IPS-15b (cell line): Measurements from ENCODE around the gene COL5A2.

Experiments
- H3K27me3 ChIP-seq: one replicate; pipeline ENCODE4 v1.6.1; 2013; ENCODE audit warnings: low read length; ENCODE audit not compliant: control insufficient read depth, insufficient read depth
- H3K36me3 ChIP-seq: one replicate; pipeline ENCODE4 v1.6.1; 2013; ENCODE audit warnings: low read length; ENCODE audit not compliant: control insufficient read depth, insufficient read depth
- H3K4me1 ChIP-seq: one replicate; pipeline ENCODE4 v1.6.1; 2013; ENCODE audit warnings: mild to moderate bottlenecking, low read length; ENCODE audit not compliant: control insufficient read depth, insufficient read depth
- H3K4me3 ChIP-seq: one replicate; pipeline ENCODE4 v1.5.1; 2013; ENCODE audit warnings: low read depth, low read length
- H3K9ac ChIP-seq: one replicate; pipeline ENCODE4 v1.6.1; 2013; ENCODE audit warnings: low read depth, mild to moderate bottlenecking, low read length
- H3K9me3 ChIP-seq: one replicate; pipeline ENCODE4 v1.6.1; 2013; ENCODE audit warnings: mild to moderate bottlenecking, low read length; ENCODE audit not compliant: control insufficient read depth, insufficient read depth

The COL5A2 gene

DNA sequence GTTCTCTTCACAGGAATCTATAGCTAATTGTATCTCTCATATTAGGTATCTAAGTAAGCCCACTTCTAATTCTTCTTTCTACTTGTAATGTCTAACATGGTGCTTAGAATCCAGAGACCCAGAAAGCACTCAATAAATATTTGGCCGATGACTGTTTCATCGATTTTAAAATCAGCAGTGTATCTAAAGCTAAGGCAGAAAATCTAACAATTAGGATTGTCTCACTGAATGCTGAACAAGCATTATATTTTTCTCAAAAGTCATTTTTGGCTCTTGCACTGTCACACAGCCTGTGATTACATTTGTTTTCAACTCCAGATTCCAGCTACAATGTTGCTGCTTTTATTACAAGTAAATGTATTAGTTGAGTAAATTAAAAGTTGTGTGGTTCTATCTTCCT, 20.3 kb downstream of the COL5A2 start:
- H3K4me3 ChIP-seq: no peak overlapping the region
- H3K9ac ChIP-seq: no peak overlapping the region
- no peaks in the 10 kb centered on the region for H3K9me3 ChIP-seq
- H3K36me3 ChIP-seq: no peaks in the 10 kb centered on the region
- peaks cover 6% of the 10 kb centered on the region for H3K4me1 ChIP-seq
- H3K27me3 ChIP-seq: no peaks in the 10 kb centered on the region

DNA sequence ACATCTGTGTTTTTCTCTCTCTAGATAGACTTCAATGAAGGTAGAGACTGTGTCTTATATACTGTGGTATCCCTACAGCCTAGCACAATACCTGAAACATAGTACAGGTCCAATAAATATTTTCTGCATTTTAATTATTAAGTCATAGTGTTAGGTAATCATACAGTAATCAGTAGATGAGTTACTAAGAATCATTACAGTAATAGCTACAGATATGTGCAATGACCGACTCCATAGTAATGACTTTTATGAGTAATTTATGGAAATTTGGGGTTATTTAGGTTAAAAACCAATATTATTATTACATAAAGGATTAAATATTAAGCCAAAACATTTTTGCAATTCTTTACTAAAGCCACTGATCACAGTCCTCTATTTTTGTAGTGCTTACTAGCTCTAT, 21.6 kb downstream of the COL5A2 start:
- Histone ChIP-seq H3K4me3 (no peak overlapping the region), H3K9me3 (no peaks in the 10 kb centered on the region), H3K27me3 (no peaks in the 10 kb centered on the region), H3K9ac (no peak overlapping the region), H3K4me1 (peaks cover 2% of the 10 kb centered on the region), H3K36me3 (no peaks in the 10 kb centered on the region)

DNA sequence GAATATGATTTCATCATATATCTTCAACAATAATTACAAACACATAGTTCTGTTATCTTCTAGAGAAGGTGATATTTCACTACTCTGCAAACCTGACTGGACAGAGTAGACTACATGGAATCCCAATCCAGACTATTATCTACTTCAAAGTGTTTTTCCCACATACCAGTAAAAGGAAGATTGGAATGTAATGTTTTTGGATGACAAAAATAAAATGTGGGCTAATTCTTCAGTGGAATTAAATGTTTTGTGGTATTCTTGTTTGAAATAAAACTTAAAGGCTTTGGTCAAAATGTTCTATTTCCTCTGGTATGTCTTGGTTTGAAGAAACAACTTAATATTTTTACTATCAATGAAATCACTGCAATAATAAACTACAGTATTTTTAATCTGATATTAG, 22.1 kb downstream of the COL5A2 start:
- Histone ChIP-seq H3K4me1 (peaks cover 2% of the 10 kb centered on the region), H3K9ac (no peak overlapping the region), H3K4me3 (no peak overlapping the region)

DNA sequence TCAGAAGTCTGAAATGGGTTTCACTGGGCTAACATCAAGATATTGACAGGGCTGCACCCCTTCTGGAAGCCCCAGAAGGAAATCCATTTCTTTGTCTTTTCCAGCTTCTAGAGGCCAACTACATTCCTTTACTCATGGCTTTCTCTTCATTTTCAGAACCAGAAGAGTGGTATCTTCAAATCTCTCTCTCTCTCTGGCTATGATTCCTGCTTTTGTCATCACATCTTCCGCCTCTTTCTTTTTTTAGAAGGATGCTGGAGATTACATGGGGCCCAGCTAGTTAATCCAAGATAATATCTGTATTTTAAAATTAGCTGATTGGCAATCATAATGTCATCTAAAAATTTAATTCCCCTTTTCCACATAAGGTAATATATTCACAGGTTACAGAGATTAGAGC, 23.8 kb downstream of the COL5A2 start:
- H3K4me3 ChIP-seq: no peak overlapping the region
- H3K4me1 ChIP-seq: no peaks in the 10 kb centered on the region

More for the DNA sequence above, 22.1 kb downstream of the COL5A2 start:
- Histone ChIP-seq H3K27me3 (no peaks in the 10 kb centered on the region), H3K9me3 (no peaks in the 10 kb centered on the region), H3K36me3 (no peaks in the 10 kb centered on the region)

DNA sequence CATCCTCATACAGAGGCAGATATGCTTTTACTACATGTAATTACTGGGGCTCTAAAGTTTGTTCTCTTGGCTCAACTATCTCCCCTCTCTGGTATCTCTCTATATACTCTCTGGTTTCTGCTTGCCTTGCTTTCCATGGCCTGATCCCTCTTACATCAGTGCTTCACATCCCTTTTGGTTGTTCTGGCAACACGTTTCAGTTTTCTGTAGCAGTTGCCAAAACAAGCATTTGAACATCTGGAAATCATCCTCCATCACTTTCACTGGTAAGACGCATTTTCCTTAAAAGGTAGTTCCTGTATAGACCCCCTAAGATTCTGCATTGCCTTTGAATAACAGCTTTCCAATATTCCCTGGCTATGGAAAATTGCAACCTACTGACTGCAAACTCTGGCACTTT, 25.9 kb downstream of the COL5A2 start:
- H3K4me1 ChIP-seq: no peaks in the 10 kb centered on the region

More for the DNA sequence above, 23.8 kb downstream of the COL5A2 start:
- Histone ChIP-seq H3K9ac (no peak overlapping the region), H3K27me3 (no peaks in the 10 kb centered on the region), H3K36me3 (no peaks in the 10 kb centered on the region), H3K9me3 (no peaks in the 10 kb centered on the region)

DNA sequence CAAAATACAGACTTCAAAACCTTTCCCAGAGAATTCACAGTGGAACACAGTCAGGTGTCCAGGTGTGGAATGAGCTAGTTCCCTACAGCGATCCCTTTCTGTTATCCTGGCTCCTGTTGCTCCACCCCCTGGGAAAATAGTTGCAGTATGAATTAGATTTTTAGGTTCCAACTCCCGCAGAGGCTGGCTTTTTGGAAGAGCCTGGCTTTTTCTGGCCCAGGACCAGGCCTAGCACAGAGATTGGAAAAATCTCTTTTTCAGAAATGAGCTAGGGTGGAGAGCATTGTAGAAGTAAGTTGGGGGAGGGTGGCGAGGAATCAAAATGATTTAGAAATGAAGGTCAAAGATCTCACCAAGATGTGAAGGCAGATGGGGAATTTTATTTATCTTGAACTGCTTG, 27.1 kb downstream of the COL5A2 start:
- H3K4me1 ChIP-seq: no peaks in the 10 kb centered on the region
- H3K27me3 ChIP-seq: no peaks in the 10 kb centered on the region
- no peak overlapping the region for H3K9ac ChIP-seq
- no peaks in the 10 kb centered on the region for H3K9me3 ChIP-seq
- H3K36me3 ChIP-seq: no peaks in the 10 kb centered on the region
- no peak overlapping the region for H3K4me3 ChIP-seq

More for the DNA sequence above, 25.9 kb downstream of the COL5A2 start:
- Histone ChIP-seq H3K4me3 (no peak overlapping the region), H3K36me3 (no peaks in the 10 kb centered on the region), H3K9ac (no peak overlapping the region), H3K9me3 (no peaks in the 10 kb centered on the region), H3K27me3 (no peaks in the 10 kb centered on the region)

DNA sequence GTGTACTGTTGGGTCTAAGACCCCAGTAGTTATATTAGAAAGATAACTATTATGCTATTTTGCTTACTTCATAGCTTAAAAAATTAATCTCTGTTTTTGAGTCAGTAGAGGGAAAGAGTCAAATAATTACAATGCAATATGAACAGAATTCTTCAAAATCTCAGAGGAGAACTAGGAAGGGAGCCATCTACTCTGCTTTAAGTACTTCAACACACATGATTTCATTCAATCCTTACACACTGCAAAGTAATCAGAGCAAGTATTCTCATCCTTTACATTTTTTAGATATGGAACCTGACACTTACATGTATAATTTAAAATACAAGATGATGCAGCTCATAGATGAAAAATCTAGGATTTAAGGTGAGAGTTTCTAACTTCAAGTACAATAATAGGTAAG, 27.7 kb downstream of the COL5A2 start:
- H3K27me3 ChIP-seq: no peaks in the 10 kb centered on the region
- no peak overlapping the region for H3K4me3 ChIP-seq
- no peak overlapping the region for H3K9ac ChIP-seq
- H3K4me1 ChIP-seq: no peaks in the 10 kb centered on the region
- H3K36me3 ChIP-seq: no peaks in the 10 kb centered on the region
- H3K9me3 ChIP-seq: no peaks in the 10 kb centered on the region

DNA sequence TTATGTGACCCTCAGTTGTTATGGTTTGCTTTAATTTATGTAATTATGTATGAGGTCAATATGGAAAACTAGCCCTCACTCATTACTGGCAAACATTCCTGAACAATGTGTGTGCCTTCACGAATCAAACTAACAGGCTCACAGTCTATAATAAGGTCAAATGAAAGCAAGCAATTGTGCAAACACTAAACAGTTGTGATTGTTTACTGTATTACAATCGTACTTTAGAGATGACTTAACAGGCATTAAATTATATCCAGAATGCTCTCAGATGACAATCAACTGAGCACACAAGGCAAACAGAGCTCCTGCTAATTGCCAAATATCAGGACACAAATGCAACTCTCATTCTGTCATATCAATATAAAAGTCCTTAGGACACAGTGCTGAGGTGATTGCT, 29.5 kb downstream of the COL5A2 start:
- H3K4me1 ChIP-seq: no peaks in the 10 kb centered on the region
- no peaks in the 10 kb centered on the region for H3K36me3 ChIP-seq
- H3K4me3 ChIP-seq: no peak overlapping the region
- H3K9me3 ChIP-seq: no peaks in the 10 kb centered on the region
- no peak overlapping the region for H3K9ac ChIP-seq
- H3K27me3 ChIP-seq: no peaks in the 10 kb centered on the region

DNA sequence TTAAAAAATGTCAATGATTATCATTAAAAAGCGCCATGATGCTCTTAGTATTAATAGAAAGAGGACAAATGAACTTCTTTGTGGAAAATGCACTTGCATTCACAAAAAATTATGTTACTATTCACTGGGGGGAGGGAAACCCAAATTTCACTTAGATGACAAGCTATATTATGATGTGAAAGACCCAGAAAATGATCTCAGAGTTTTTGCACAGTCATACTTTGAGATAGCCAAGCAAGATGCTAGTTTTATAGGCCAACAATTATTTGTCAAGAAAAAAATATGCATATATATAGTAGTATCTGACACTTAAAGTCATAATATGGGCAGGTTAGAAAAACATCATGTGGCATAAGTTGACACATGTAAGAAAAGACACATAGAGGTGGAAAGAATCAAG, 31.6 kb downstream of the COL5A2 start:
- H3K4me3 ChIP-seq: no peak overlapping the region
- no peaks in the 10 kb centered on the region for H3K9me3 ChIP-seq
- no peak overlapping the region for H3K9ac ChIP-seq
- H3K27me3 ChIP-seq: no peaks in the 10 kb centered on the region
- no peaks in the 10 kb centered on the region for H3K36me3 ChIP-seq
- H3K4me1 ChIP-seq: peaks cover 3% of the 10 kb centered on the region

DNA sequence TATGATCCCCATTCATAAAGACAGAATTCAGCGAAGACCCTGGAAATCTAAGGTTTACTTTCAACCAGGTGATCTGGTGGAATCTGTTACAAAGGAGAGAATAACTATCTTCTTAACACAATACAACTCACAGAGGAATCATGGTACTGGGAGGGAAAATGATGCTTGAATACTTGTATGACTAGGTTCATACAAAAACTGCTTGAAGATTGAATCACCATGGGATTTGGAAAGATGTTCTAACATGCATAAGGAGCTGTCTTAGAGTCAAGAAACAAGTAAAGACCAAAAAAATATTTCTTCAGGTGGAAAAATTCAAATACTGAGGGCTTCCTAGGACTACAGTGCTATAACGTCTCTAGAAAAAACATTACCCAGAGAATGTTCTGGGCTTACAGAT, 32.2 kb downstream of the COL5A2 start:
- no peak overlapping the region for H3K4me3 ChIP-seq
- no peak overlapping the region for H3K9ac ChIP-seq
- H3K36me3 ChIP-seq: no peaks in the 10 kb centered on the region
- peaks cover 3% of the 10 kb centered on the region for H3K4me1 ChIP-seq
- H3K9me3 ChIP-seq: no peaks in the 10 kb centered on the region
- no peaks in the 10 kb centered on the region for H3K27me3 ChIP-seq

DNA sequence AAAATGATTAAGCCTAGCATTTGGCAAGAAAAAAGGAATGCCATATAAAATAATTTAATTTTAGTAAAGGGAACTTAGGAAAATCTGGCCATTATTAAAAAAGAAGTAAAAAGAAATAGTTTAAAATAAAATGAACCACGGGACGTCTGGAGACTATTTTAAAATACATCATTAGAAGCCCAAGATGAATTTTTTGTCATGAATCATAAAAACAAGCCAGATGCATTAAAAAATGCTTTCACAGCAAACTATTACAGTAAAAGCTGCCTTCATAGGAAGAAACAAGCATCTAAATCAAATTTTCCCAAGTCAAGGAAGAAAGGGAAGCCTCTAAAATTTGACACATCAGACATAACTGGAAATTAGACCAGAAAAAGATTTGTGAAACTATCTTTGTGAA, 33.0 kb downstream of the COL5A2 start:
- Histone ChIP-seq H3K4me1 (peaks cover 3% of the 10 kb centered on the region), H3K4me3 (no peak overlapping the region), H3K9me3 (no peaks in the 10 kb centered on the region), H3K27me3 (no peaks in the 10 kb centered on the region), H3K36me3 (no peaks in the 10 kb centered on the region), H3K9ac (no peak overlapping the region)

DNA sequence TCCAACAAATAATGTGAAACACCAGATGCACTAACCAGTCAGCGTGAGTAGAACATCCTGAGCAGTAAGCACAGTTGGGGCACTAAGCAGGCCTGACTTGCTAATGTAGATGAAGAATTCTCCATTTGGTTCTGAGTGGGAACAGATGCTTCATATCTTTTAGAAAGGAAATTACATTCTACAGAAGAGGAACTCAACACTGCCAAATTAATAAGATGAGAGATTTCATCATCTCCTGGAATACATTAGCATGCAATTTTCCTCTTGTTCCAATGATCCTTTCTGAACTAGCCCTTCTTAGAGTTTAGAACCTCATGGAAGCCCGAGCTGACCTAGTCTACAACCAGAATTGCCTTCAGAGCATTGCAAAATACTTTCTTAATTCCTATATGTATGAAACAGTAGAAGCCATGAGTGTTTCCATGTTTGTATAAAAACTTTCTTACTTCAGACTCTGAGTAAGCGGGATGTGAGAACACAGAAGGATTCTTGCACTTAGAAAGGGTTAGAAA, 34.8 kb downstream of the COL5A2 start:
- no peak overlapping the region for H3K4me3 ChIP-seq
- no peaks in the 10 kb centered on the region for H3K27me3 ChIP-seq
- no peaks in the 10 kb centered on the region for H3K36me3 ChIP-seq
- peaks cover 3% of the 10 kb centered on the region for H3K4me1 ChIP-seq
- H3K9ac ChIP-seq: no peak overlapping the region
- H3K9me3 ChIP-seq: no peaks in the 10 kb centered on the region

DNA sequence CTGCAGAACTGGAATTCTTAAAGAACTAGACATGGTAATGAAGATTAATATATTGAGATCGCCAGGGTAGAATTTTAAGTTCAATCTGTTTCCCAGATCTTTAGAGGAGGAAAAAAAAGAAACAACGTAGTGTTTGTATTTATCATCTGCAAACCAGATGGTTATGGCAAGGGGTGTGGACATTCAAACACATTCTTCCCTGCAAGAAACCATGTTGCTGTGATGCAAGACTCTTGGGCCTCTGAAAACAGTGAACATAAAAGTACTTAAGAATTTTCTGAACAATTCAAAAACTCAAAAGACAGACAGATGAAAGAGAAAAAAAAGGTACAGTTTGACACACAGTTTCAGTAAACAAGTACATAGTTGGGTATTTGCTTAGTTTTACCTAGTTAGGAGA, 35.6 kb downstream of the COL5A2 start:
- Histone ChIP-seq H3K4me1 (peaks cover 3% of the 10 kb centered on the region), H3K27me3 (no peaks in the 10 kb centered on the region), H3K4me3 (no peak overlapping the region), H3K9me3 (no peaks in the 10 kb centered on the region), H3K36me3 (no peaks in the 10 kb centered on the region), H3K9ac (no peak overlapping the region)
